ENCODE measurements around the gene MATR3.
"Not testable (repeated sequence)": the region's sequence is repeated elsewhere in the genome, so short reads cannot be mapped to it uniquely, and the experiment has no call there.

GRCh38 chr5:139345442-139345841, 51.9 kb downstream of the MATR3 start:
- not testable (repeated sequence) for TF ChIP-seq POLR2A (IDR thresholded peaks at IDR 0.05; ENCODE audit: low read depth, low read length); POLR2AphosphoS5 (IDR thresholded peaks at IDR 0.05; ENCODE audit: low read depth, low read length); TAF1 (IDR thresholded peaks at IDR 0.05; ENCODE audit: borderline replicate concordance, low read depth, low read length)

Data from GM12892 (cell line).